Measurements from ENCODE around the gene SFMBT2.

DNA sequence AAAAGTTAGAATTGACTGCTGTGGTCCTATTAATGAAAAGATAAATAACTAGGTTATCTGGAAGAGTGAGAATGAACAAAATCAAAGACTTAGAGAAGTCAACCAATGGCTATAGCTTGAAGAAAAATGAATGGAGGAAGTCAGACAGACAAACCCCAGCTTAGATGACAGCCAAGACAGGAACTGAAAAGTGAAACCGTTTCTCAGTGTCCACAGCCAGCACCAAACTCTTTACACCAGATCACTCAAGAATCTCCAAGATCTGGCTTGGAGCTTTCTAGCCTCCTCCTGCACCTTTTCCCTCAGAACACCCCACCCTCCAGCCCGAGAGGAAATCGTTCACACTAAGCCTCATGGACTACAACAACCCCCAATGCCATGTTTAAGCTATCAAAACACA is 167.0 kb downstream of the SFMBT2 start:
- TF ChIP-seq ZFX (IDR thresholded peaks at IDR 0.05; ENCODE audit: borderline replicate concordance): no peak
- TF ChIP-seq, protein P1, sequence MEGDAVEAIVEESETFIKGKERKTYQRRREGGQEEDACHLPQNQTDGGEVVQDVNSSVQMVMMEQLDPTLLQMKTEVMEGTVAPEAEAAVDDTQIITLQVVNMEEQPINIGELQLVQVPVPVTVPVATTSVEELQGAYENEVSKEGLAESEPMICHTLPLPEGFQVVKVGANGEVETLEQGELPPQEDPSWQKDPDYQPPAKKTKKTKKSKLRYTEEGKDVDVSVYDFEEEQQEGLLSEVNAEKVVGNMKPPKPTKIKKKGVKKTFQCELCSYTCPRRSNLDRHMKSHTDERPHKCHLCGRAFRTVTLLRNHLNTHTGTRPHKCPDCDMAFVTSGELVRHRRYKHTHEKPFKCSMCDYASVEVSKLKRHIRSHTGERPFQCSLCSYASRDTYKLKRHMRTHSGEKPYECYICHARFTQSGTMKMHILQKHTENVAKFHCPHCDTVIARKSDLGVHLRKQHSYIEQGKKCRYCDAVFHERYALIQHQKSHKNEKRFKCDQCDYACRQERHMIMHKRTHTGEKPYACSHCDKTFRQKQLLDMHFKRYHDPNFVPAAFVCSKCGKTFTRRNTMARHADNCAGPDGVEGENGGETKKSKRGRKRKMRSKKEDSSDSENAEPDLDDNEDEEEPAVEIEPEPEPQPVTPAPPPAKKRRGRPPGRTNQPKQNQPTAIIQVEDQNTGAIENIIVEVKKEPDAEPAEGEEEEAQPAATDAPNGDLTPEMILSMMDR (IDR thresholded peaks at IDR 0.05): no peak
